Activated CD4-positive, alpha-beta T cell treated with anti-CD3 and anti-CD28 coated beads, Interleukin-2, amount 10 ng/mL, durations not matched to agents 7 days and 5 days (primary cell): ENCODE data around the gene UBE2B. TPM values are rescaled to one million over a fixed set of nuclear protein-coding genes. Genes with fewer than 3 reads are reported as not detected.
"Not testable (repeated sequence)": the region's sequence is repeated elsewhere in the genome, so short reads cannot be mapped to it uniquely, and the experiment has no call there.

Source experiments
- CTCF ChIA-PET: fragments of 350-600 bp; sonication (Branson Sonifier 250); formaldehyde crosslinking; loops from one replicate; lab custom pipeline; 2021; ENCODE audit warnings: antibody characterized with exemption; lab: Charles Lee
- POLR2A ChIA-PET: fragments of 350-600 bp; sonication (Branson Sonifier 250); formaldehyde crosslinking; loops from one replicate; lab custom pipeline; 2021; ENCODE audit warnings: antibody characterized with exemption; lab: Charles Lee
- DNase-seq: peaks from one replicate; pipeline ENCODE4 v3.0.0-alpha.2; 2020
- H3K27ac Mint-ChIP-seq: one replicate; pipeline ENCODE4 v1.8.0; 2021; ENCODE audit warnings: mild to moderate bottlenecking, moderate library complexity, mixed read lengths
- H3K27me3 Mint-ChIP-seq: one replicate; pipeline ENCODE4 v1.8.0; 2021; ENCODE audit warnings: mixed read lengths
- H3K36me3 Mint-ChIP-seq: one replicate; pipeline ENCODE4 v1.8.0; 2021; ENCODE audit warnings: low read depth, mixed read lengths
- H3K4me1 Mint-ChIP-seq: one replicate; pipeline ENCODE4 v1.8.0; 2021; ENCODE audit warnings: mixed read lengths
- H3K4me3 Mint-ChIP-seq: one replicate; pipeline ENCODE4 v1.8.0; 2021; ENCODE audit warnings: mild to moderate bottlenecking, moderate library complexity, mixed read lengths
- H3K9me3 Mint-ChIP-seq: one replicate; pipeline ENCODE4 v1.8.0; 2021; ENCODE audit warnings: mixed read lengths
- total RNA-seq, 2 experiments: library from RNA; stranded (reverse); gene quantifications; one replicate each; pipeline ENCODE4 v1.2.3, GENCODE V29; 2021

Gene UBE2B
- 10 to 100 TPM; 79.2 to 87.4 TPM for total RNA-seq

GRCh38 chr5:134370871-134371833 lies at the start of gene UBE2B:
TSS of gene UBE2B (plus strand) at chr5:134371569. CDS start at chr5:134371596, 27 bp downstream.
- peak; percentile 99 for DNase-seq
- H3K4me3 Mint-ChIP-seq, result peak within 1 kb of the TSS; percentile 99
- peaks cover 40% of the 10 kb centered on the region for H3K36me3 Mint-ChIP-seq
- ChIA-PET POLR2A (no interaction called here), CTCF (interaction anchor here (0.6 to 1.7 kb wide), 9 partner anchors 9 to 533 kb away, joined by 3 to 10 read pairs (median 4); partner anchors contain the start of gene PCBD2)
- H3K27me3 Mint-ChIP-seq, result peaks cover 2% of the 10 kb centered on the region
- peaks cover 55% of the 10 kb centered on the region for H3K4me1 Mint-ChIP-seq
- peak within 1 kb of the TSS; percentile 100 for H3K27ac Mint-ChIP-seq
- H3K9me3 Mint-ChIP-seq, result peaks cover 2% of the 10 kb centered on the region

- H3K27me3 Mint-ChIP-seq, result peaks cover 5% of the 10 kb centered on the region
- H3K4me1 Mint-ChIP-seq, result no peaks in the 10 kb centered on the region
- H3K4me3 Mint-ChIP-seq, result no peak overlapping the region
- peaks cover 6% of the 10 kb centered on the region for H3K36me3 Mint-ChIP-seq
- peaks cover 18% of the 10 kb centered on the region for H3K9me3 Mint-ChIP-seq
- POLR2A ChIA-PET, result no interaction called here
- CTCF ChIA-PET, result interaction anchor here (1.9 kb wide), 1 partner anchor 84 kb away, joined by 7 read pairs; the partner anchor contains the start of gene CDKN2AIPNL
- H3K27ac Mint-ChIP-seq, result no peak overlapping the region
- no peak for DNase-seq
Measured at GRCh38 chr5:134327327-134327726, 44.0 kb upstream of the UBE2B start.

- ChIA-PET POLR2A (no interaction called here), CTCF (interaction anchor here (1.0 kb wide), 1 partner anchor 259 kb away, joined by 3 read pairs; no protein-coding TSS in a partner anchor)
- Mint-ChIP-seq H3K36me3 (peaks cover 6% of the 10 kb centered on the region), H3K27me3 (peaks cover 15% of the 10 kb centered on the region), H3K4me3 (no peak overlapping the region), H3K9me3 (peaks cover 18% of the 10 kb centered on the region), H3K27ac (no peak overlapping the region), H3K4me1 (no peaks in the 10 kb centered on the region)
- DNase-seq, result no peak
Measured at GRCh38 chr5:134328619-134329018, 42.8 kb upstream of the UBE2B start.

- peaks cover 33% of the 10 kb centered on the region for H3K27me3 Mint-ChIP-seq
- H3K4me1 Mint-ChIP-seq, CTCF ChIA-PET, H3K36me3 Mint-ChIP-seq, H3K27ac Mint-ChIP-seq, POLR2A ChIA-PET, H3K4me3 Mint-ChIP-seq, DNase-seq: not testable (repeated sequence)
- H3K9me3 Mint-ChIP-seq, result peaks cover 11% of the 10 kb centered on the region
Measured at GRCh38 chr5:134336833-134337232, 34.5 kb upstream of the UBE2B start.

GRCh38 chr5:134343500-134343899 lies 27.9 kb upstream of the UBE2B start:
- POLR2A ChIA-PET, H3K27me3 Mint-ChIP-seq, H3K9me3 Mint-ChIP-seq, H3K36me3 Mint-ChIP-seq, H3K4me1 Mint-ChIP-seq, H3K4me3 Mint-ChIP-seq, DNase-seq, H3K27ac Mint-ChIP-seq: not testable (repeated sequence)
- CTCF ChIA-PET, result interaction anchor here (0.9 to 1.0 kb wide), 2 partner anchors 22 to 244 kb away, joined by 3 read pairs; no protein-coding TSS in a partner anchor

GRCh38 chr5:134345476-134345875 lies 25.9 kb upstream of the UBE2B start:
- CTCF ChIA-PET, H3K27ac Mint-ChIP-seq, H3K4me3 Mint-ChIP-seq, H3K9me3 Mint-ChIP-seq, H3K36me3 Mint-ChIP-seq, H3K27me3 Mint-ChIP-seq, H3K4me1 Mint-ChIP-seq, DNase-seq, POLR2A ChIA-PET: not testable (repeated sequence)

- DNase-seq, result no peak
- Mint-ChIP-seq H3K9me3 (no peaks in the 10 kb centered on the region), H3K4me1 (no peaks in the 10 kb centered on the region), H3K27ac (no peak overlapping the region), H3K27me3 (no peaks in the 10 kb centered on the region), H3K36me3 (no peaks in the 10 kb centered on the region), H3K4me3 (no peak overlapping the region)
- CTCF ChIA-PET, result no interaction called here
- POLR2A ChIA-PET, result no interaction called here
Measured at GRCh38 chr5:134345996-134346395, 25.4 kb upstream of the UBE2B start.

GRCh38 chr5:134349463-134349862 lies 21.9 kb upstream of the UBE2B start:
- H3K9me3 Mint-ChIP-seq, result no peaks in the 10 kb centered on the region
- no peak for DNase-seq
- no peak overlapping the region for H3K4me3 Mint-ChIP-seq
- no peaks in the 10 kb centered on the region for H3K36me3 Mint-ChIP-seq
- H3K4me1 Mint-ChIP-seq, result no peaks in the 10 kb centered on the region
- no peaks in the 10 kb centered on the region for H3K27me3 Mint-ChIP-seq
- ChIA-PET CTCF (interaction anchor here (1.2 kb wide), 1 partner anchor 24 kb away, joined by 3 read pairs; no protein-coding TSS in a partner anchor), POLR2A (no interaction called here)
- H3K27ac Mint-ChIP-seq, result no peak overlapping the region

GRCh38 chr5:134355681-134356080 lies 15.7 kb upstream of the UBE2B start:
- no peaks in the 10 kb centered on the region for H3K36me3 Mint-ChIP-seq
- CTCF ChIA-PET, result no interaction called here
- no peaks in the 10 kb centered on the region for H3K9me3 Mint-ChIP-seq
- H3K4me3 Mint-ChIP-seq, result no peak overlapping the region
- H3K4me1 Mint-ChIP-seq, result no peaks in the 10 kb centered on the region
- no peak overlapping the region for H3K27ac Mint-ChIP-seq
- POLR2A ChIA-PET, result no interaction called here
- no peaks in the 10 kb centered on the region for H3K27me3 Mint-ChIP-seq
- DNase-seq, result no peak

GRCh38 chr5:134365604-134366003 lies 5.8 kb upstream of the UBE2B start:
- Mint-ChIP-seq H3K4me1 (peaks cover 31% of the 10 kb centered on the region), H3K9me3 (peaks cover 2% of the 10 kb centered on the region), H3K4me3 (peak overlapping the region; percentile 14), H3K27me3 (no peaks in the 10 kb centered on the region), H3K27ac (no peak overlapping the region), H3K36me3 (peaks cover 12% of the 10 kb centered on the region)
- no peak for DNase-seq
- POLR2A ChIA-PET, result no interaction called here
- CTCF ChIA-PET, result no interaction called here

- peak overlapping the region; percentile 100 for H3K27ac Mint-ChIP-seq
- H3K36me3 Mint-ChIP-seq, result peaks cover 35% of the 10 kb centered on the region
- peak overlapping the region; percentile 99 for H3K4me3 Mint-ChIP-seq
- DNase-seq, result no peak
- ChIA-PET CTCF (interaction anchor here (1.4 to 1.9 kb wide), 2 partner anchors 156 to 217 kb away, joined by 4 to 7 read pairs; no protein-coding TSS in a partner anchor), POLR2A (no interaction called here)
- peaks cover 56% of the 10 kb centered on the region for H3K4me1 Mint-ChIP-seq
- H3K9me3 Mint-ChIP-seq, result peaks cover 2% of the 10 kb centered on the region
- peaks cover 2% of the 10 kb centered on the region for H3K27me3 Mint-ChIP-seq
Measured at GRCh38 chr5:134370311-134370870, 978 bp upstream of the UBE2B start.

GRCh38 chr5:134371834-134372340 lies 518 bp downstream of the UBE2B start:
- H3K27ac Mint-ChIP-seq, result peak overlapping the region; percentile 100
- ChIA-PET POLR2A (no interaction called here), CTCF (interaction anchor here (0.6 to 1.7 kb wide), 8 partner anchors 8 to 533 kb away, joined by 3 to 10 read pairs (median 4); partner anchors contain the start of gene PCBD2)
- peaks cover 2% of the 10 kb centered on the region for H3K27me3 Mint-ChIP-seq
- H3K36me3 Mint-ChIP-seq, result peaks cover 45% of the 10 kb centered on the region
- H3K9me3 Mint-ChIP-seq, result peaks cover 2% of the 10 kb centered on the region
- H3K4me3 Mint-ChIP-seq, result peak overlapping the region; percentile 99
- DNase-seq, result peak; percentile 47
- peaks cover 50% of the 10 kb centered on the region for H3K4me1 Mint-ChIP-seq
